ENCODE data around the gene CREM. TPM values are rescaled to one million over a fixed set of nuclear protein-coding genes. Genes with fewer than 3 reads are reported as not detected.

The CREM gene
- total and polyA plus RNA-seq, 2 of the 8 experiments (the other 6 are each of a cell fraction or from before 2014, with no cell fraction given), result 18.7 to 21.9 TPM

DNA sequence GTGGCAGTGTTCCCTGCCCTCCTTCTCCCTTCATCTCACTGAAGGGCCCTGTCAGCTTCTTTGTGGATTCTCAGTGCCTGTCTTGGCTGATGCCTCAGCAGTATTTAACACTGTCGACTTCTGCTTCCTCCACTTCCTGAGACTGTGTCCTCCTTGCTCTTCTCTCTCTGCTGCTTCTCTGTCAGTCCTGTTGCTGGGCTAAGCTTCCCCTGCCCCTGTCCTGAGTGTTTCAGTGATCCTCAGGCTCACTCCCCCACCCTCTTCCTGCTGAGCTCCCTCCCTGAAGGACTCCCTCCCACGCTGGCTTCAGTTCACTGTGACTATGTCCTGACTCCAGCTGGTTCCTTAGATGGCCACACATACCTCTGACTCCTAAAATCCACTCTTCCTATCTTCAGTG is 64.9 kb downstream of the CREM start (continued):
- TF ChIP-seq, protein P1, sequence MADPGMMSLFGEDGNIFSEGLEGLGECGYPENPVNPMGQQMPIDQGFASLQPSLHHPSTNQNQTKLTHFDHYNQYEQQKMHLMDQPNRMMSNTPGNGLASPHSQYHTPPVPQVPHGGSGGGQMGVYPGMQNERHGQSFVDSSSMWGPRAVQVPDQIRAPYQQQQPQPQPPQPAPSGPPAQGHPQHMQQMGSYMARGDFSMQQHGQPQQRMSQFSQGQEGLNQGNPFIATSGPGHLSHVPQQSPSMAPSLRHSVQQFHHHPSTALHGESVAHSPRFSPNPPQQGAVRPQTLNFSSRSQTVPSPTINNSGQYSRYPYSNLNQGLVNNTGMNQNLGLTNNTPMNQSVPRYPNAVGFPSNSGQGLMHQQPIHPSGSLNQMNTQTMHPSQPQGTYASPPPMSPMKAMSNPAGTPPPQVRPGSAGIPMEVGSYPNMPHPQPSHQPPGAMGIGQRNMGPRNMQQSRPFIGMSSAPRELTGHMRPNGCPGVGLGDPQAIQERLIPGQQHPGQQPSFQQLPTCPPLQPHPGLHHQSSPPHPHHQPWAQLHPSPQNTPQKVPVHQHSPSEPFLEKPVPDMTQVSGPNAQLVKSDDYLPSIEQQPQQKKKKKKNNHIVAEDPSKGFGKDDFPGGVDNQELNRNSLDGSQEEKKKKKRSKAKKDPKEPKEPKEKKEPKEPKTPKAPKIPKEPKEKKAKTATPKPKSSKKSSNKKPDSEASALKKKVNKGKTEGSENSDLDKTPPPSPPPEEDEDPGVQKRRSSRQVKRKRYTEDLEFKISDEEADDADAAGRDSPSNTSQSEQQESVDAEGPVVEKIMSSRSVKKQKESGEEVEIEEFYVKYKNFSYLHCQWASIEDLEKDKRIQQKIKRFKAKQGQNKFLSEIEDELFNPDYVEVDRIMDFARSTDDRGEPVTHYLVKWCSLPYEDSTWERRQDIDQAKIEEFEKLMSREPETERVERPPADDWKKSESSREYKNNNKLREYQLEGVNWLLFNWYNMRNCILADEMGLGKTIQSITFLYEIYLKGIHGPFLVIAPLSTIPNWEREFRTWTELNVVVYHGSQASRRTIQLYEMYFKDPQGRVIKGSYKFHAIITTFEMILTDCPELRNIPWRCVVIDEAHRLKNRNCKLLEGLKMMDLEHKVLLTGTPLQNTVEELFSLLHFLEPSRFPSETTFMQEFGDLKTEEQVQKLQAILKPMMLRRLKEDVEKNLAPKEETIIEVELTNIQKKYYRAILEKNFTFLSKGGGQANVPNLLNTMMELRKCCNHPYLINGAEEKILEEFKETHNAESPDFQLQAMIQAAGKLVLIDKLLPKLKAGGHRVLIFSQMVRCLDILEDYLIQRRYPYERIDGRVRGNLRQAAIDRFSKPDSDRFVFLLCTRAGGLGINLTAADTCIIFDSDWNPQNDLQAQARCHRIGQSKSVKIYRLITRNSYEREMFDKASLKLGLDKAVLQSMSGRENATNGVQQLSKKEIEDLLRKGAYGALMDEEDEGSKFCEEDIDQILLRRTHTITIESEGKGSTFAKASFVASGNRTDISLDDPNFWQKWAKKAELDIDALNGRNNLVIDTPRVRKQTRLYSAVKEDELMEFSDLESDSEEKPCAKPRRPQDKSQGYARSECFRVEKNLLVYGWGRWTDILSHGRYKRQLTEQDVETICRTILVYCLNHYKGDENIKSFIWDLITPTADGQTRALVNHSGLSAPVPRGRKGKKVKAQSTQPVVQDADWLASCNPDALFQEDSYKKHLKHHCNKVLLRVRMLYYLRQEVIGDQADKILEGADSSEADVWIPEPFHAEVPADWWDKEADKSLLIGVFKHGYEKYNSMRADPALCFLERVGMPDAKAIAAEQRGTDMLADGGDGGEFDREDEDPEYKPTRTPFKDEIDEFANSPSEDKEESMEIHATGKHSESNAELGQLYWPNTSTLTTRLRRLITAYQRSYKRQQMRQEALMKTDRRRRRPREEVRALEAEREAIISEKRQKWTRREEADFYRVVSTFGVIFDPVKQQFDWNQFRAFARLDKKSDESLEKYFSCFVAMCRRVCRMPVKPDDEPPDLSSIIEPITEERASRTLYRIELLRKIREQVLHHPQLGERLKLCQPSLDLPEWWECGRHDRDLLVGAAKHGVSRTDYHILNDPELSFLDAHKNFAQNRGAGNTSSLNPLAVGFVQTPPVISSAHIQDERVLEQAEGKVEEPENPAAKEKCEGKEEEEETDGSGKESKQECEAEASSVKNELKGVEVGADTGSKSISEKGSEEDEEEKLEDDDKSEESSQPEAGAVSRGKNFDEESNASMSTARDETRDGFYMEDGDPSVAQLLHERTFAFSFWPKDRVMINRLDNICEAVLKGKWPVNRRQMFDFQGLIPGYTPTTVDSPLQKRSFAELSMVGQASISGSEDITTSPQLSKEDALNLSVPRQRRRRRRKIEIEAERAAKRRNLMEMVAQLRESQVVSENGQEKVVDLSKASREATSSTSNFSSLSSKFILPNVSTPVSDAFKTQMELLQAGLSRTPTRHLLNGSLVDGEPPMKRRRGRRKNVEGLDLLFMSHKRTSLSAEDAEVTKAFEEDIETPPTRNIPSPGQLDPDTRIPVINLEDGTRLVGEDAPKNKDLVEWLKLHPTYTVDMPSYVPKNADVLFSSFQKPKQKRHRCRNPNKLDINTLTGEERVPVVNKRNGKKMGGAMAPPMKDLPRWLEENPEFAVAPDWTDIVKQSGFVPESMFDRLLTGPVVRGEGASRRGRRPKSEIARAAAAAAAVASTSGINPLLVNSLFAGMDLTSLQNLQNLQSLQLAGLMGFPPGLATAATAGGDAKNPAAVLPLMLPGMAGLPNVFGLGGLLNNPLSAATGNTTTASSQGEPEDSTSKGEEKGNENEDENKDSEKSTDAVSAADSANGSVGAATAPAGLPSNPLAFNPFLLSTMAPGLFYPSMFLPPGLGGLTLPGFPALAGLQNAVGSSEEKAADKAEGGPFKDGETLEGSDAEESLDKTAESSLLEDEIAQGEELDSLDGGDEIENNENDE (IDR thresholded peaks at IDR 0.05; ENCODE audit: insufficient replicate concordance, low read length), result no peak
- TF ChIP-seq TBP (IDR thresholded peaks at IDR 0.05; ENCODE audit: low read depth, low read length) (no peak), SP1 (IDR thresholded peaks at IDR 0.05; ENCODE audit: low read depth, low read length) (no peak), POU5F1 (IDR thresholded peaks at IDR 0.05; ENCODE audit: low read depth, low read length) (no peak), TCF12 (IDR thresholded peaks at IDR 0.05; ENCODE audit: low read depth, low read length) (no peak)
